GM18870 (cell line): ENCODE results near the gene PCDH15.
A peak's percentile ranks its signal among the peaks of the same experiment; 100 is the strongest.
"Not testable (repeated sequence)": the region's sequence is repeated elsewhere in the genome, so short reads cannot be mapped to it uniquely, and the experiment has no call there.

Experiments used
- ATAC-seq: cut with Tn5 transposase; IDR thresholded peaks from one replicate; pipeline ENCODE4 v1.9.1; 2021; ENCODE audit warnings: moderate library complexity; ENCODE audit not compliant: unreplicated experiment

PCDH15 gene

DNA sequence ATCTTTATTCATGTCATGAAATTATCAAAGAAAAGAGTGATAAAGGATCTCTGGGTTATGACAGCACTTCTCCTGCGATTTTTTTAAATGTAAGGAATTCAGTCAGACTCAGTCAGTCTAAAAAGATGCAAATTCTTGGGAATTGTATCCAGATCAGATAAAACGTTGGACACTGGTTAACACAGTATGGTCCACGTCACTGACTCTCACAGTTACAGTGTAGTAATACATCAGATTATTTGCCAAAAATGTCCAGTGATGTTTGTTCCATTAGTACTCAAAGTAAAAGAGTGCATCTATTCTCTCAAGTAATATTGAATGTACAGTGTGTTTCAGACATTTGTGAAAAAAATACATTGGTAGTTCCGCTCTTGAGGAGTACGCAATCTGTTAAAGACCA, 224.5 kb downstream of the PCDH15 start:
- ATAC-seq: no peak

DNA sequence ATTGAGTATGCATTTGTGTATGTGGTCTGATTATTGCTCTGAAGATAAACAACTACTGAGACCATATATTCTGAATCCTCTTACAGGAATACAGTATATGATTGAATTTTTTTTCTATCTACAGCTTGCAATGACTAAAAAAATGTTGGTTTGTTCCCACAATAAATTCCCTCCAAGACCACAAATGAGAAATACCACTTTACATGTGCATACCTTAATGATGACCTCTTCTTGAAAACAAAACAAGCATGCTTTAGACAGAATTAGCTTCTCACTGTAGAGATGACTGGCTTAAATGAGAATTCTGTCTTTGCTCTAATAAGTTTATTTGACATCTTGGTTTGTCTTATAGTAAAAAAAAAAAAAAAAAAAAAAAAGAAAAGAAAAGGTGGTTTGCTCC, 241.5 kb downstream of the PCDH15 start:
- ATAC-seq: no peak

DNA sequence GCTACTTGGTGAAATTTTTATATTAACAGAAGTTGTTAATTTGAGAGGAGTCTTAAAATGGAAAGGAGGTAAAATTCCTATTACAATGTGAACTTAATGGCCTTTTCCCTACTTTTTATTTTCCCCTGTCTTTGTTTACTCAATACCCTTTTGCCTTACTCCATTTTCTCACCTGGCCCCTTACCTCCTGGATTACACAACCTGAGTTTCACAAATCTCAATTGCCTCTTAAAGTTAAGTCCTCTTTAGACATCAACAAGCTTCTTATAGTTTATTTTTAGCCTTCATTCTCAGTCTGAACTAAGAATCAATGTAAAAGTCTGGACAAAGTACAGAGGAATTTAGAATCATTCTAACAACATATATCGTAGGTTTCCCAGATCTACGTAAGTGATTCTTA, 247.0 kb downstream of the PCDH15 start:
- ATAC-seq: no peak

DNA sequence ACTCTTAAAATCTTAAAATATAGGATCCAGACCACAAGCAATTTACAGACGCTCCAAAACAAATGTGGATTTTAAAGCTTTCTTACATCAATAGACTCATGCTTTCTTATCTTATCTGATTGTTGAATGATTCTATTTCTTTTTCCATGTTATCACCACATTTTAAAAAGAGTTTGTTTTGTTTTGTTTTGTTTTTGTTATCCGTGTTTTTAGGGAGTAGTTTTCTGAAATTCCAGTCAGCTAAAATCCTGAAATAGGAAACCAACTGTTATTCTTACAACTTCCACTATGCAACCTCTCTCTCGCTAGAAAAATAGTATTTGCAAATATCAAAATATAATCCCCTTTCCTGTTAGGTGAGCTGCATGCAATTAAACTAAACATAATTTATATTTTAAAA, 251.0 kb downstream of the PCDH15 start:
- ATAC-seq: no peak

DNA sequence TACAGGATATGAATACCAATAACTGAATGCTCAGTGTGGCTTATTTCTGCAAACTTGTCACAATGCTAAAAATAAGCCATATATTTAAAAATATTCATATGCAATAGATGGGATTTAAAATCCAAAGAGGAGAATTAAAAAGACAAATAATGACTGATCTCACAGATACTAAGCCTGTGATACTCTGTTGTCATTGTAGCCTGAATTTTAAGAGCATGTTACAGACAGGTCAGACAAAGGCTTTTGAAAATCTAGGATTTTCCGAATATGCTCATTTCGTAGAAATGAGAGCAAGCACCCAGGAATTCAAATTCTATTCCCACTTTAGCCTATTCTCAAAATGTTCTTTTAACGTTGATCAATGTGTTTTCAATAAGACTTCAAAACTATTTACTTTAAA, 269.7 kb downstream of the PCDH15 start:
- no peak for ATAC-seq

DNA sequence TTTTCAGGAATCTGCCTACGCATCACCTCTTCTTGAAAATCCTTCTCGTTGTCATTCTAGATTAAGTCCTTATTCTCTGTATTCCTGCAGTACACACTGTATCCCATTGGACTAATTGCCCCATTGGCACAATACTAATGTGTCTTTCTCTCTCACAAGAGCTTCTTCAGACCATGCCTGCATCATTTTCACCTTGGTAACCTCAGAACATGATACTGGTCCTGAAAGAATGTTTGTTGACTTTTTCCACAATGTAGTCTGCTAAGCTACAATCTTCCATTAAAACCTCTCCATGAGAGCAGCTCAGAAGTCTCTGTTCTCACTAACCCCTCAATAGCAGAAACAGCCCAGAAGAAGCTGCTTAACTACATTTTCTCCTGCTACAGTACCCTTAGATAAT, 270.7 kb downstream of the PCDH15 start:
- no peak for ATAC-seq

DNA sequence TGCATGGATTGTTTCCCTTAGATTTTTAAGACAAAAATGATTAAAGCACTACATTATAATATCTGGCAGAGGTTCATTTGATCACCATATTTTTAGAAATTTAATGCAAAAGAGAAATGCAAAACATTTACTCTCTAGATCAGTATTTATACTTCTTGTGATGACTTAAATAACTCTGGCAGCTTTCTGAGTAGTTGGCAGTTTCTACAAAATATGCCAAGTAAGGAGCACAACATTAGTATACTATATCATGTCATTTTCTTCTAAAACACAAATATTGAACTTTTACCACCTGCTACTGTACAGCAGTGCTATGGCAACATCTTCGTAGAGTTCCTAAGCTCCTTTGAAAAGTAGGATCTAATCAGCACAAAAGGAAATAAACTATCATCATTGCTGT, 275.2 kb downstream of the PCDH15 start:
- no peak for ATAC-seq

DNA sequence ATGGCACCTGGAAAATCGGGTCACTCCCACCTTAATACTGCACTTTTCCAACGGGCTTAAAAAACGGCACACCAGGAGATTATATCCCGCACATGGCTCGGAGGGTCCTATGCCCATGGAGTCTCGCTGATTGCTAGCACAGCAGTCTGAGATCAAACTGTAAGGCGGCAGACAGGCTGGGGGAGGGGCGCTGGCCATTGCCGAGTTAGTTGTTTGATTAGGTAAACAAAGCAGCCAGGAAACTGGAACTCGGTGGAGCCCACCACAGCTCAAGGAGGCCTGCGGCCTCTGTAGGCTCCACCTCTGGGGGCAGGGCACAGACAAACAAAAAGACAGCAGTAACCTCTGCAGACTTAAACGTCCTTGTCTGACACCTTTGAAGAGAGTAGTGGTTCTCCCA, 285.8 kb downstream of the PCDH15 start:
- not testable (repeated sequence) for ATAC-seq

DNA sequence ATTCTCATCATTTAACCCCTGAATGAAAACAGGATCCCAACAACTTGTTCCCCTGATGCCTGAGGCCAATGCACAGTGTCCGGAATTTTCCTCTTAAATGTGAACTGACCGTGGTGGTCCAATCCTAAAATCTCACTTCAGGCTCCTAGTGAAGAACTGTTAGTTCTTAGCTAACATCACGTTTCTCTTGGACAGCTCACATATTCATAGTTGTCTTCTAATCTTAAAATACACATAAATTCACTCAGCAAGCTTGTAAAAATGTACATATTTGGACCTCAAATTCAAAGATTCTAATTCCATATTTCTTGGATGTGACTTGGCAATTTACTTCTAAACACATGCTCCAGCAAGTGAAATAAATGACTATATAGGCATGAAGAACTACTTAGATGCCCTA, 297.2 kb downstream of the PCDH15 start:
- ATAC-seq: no peak

DNA sequence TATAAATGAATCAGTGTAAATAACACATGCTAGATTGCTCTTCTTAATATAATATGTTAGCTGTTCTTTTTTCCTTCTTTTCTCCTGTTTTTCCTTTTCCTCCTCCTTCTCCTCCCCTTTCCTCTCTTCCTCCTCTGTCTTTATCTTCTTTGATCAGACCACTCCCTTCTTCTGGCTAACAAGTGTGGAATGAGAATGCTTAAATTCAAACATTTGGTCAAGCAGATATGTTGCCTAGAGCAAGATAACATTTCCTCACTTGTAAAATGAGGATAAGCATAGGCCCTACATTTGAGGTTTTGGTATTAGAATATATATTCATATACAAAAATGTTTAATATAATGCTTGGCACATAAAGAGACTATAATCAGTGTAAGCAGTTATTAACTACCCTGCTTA, 299.1 kb downstream of the PCDH15 start:
- no peak for ATAC-seq

DNA sequence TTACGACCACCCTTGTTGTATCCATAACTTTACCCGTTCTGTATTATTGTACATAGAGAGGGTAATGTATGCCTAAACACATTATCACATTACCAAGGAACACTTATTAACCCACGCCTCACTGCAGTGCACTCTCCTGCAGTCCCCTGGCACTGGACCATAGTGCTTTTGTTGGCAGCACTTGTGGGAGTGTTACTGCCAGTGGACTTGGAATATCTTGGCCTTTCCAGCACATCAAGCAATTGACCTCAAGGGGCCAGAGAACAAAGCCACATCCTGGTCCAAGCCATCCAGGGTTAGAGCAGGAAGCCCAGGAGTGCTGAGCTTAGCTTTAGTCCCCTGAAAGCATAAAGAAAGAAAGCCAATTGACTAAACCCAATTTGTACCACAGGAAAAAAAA, 304.2 kb downstream of the PCDH15 start:
- no peak for ATAC-seq

DNA sequence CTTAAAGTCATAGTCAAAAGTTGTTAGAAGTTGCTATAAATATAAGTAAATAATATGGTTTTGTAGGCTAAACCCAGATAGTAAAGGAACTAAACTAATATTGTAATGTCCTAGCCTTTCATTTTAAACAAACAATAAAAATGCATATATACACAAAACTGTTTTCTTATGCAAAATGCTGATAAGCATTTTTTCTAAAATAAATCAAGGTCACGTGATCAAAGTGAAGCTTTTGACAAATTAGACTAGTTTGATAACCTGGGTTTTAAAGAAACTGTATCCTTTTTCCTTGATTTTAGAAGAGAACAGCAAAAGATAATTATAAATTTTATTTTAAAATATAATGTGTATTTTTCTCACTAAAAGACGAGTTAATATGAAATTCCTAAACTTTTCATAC, 313.3 kb downstream of the PCDH15 start:
- ATAC-seq: no peak

DNA sequence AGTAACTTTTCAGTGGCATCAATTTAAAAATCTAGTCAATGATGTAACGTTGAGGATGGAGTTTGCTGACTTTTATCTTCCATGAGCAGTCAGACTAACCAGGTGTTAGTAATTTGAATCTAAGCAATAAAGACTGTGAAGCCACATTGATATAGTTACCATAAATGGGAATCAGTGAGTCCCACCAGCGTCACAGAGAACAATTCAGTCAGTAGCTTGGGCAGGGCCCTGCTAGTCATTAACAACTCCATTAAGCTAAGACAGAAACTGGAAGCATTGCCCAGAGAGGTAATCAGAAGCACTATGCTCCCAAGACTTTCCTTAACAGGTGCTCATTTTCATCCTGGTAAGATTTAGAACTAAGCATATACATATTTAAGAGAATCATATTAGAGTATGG, 315.1 kb downstream of the PCDH15 start:
- ATAC-seq: no peak

DNA sequence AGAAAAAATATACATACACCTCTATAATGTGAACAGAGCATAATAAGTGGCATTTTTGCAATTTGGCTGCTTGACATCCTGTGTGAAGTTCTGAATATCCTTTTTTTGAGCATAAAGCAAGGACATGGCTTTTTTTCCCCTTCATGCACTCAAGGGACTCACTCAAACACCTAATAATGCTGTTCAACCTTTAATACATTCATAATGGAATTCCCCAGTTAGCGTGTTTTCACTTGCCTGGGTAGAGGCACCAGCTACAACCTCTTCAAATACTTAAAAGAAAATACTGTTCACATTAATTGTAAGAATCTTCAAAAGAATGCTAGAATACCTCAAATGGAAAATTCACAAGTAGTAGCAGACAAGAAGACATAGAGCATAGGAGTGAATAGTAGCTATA, 316.8 kb downstream of the PCDH15 start:
- ATAC-seq: no peak

DNA sequence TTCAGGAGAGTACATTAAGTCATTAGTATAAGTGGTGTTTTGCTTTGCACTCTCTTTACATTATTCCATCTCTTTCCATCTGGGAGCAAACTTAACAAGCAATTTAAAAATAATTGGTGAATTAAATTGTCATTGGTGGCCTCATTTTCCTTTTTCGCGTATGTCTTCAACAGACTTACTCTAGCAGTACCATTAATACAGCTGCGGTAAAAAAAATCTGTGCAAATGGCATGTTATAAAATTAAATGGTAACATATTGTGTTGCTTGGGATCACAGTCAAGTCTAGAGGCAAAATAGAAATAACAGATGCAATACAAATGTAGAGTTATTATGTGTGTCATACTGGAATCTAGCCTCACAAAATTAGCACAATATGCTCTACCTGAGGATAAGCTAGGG, 322.4 kb downstream of the PCDH15 start:
- ATAC-seq: no peak

DNA sequence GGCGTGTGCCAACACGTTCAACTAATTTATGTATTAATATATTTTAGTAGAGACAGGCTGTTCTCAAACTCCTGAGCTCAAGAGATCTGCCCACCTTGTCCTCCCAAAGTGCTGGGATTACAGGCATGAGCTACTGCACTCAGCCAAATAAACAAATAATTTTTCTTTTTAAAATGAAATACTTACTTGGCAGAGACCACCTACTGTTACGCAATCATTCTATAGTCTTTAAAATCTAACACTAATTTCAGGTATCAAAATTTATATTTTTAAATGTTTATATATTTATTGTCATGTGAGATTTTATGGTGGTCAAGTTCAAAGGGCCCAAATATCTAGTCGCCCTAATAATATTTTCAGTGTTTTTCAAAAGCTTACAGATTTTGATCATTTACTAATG, 323.3 kb downstream of the PCDH15 start:
- ATAC-seq: no peak

DNA sequence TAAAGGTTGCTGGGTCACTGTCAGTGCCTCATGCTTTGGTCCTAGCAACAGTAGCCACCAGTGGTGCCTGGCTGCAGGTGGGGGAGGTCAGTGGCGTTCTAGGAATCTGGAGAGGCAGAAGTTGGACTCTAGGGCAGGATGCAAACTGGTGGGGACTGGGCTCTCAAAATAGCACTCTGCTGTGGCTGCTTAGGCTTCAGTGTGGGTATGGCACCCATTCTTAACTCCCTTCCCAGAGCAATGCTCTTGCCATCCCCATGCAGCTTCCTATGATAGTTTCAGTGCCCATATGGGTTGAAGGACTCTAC, 330.8 kb downstream of the PCDH15 start:
- no peak for ATAC-seq

DNA sequence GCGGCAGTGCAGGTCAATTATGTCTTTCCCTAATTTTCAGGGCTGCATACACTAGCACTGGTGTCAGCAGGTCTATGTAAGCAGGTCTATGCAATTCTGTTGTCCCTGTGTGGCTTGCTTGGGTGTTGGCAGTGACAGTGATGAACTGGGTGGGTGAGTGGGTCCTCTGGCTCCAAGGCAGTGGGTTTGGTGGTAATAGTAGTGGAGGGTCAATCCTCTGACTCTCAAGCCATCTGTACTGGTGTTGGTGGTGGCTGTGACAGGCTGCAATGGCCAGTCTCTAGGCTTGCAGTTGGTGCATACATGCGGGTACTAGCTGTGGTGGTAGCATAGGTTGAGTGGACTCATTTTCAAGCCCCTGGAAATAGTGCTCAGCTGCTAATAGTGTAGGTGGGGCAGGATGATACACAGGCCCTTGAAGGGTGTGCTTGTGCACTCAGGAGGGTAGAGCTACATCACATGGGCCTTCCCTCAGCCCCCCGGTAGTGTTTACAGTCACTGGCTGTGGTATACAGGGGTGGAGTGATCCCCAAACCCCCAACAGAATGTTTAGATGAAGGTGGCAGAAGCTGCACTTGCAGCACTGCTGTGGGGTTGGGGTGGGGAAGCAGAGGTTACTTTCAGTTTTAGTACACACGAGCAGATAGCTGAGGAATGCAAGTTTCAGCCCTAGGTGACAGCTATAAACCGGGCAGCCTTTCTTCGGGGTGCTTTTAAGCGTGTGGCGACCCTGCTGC, 331.3 kb downstream of the PCDH15 start:
- no peak for ATAC-seq

DNA sequence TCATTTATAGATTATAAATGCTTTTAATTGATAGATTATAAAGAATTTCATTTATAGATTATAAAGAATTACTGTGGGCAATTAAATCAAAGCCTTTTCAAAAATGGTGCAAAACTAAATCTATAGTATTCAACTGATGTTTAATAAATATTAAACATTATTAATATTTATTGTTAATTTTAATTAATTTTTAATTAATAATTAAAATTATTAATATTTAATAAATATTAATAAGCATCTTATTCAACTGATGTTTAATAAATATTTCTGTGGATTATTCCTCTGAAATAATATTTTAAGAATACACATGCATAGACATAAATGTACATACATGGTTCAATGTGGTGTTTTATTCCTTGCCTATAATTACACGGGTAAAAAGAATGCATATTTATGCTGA, 346.8 kb downstream of the PCDH15 start:
- no peak for ATAC-seq

DNA sequence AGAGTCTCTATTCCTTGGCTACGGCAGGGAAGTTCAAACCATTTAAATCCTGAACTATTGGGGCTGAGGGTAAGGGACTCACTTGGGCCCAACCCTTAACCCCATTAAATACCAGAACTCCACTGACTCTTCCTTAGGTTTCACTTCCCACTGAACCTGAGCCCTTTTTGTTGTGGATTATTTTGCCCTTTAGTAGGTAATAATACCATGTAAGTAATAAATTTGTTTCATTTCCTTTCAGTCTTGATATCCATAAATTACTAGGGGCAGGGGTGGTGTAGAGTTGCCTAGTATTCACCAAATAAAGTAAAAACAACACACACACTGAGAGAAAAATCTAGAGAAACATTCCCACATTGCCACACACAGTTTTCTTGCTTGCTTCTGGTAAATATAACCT, 352.0 kb downstream of the PCDH15 start:
- no peak for ATAC-seq

DNA sequence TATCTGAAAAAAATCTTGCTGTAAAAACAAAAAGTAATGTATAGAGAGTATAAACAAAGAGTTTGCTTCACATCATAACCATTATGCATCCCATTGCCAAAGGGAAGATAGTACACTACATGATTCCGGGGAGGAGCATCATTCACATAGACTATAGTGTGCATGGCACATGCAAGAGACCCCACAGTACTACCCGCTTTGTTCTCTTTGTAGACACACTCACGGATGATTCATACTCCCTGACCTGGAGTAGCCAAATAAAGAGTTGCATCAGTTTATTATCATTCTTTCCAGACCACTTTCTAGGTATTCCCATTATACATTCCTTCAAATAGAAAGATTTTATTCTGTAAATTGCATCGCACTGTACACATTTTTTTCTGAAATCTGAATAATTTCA, 356.9 kb downstream of the PCDH15 start:
- no peak for ATAC-seq

DNA sequence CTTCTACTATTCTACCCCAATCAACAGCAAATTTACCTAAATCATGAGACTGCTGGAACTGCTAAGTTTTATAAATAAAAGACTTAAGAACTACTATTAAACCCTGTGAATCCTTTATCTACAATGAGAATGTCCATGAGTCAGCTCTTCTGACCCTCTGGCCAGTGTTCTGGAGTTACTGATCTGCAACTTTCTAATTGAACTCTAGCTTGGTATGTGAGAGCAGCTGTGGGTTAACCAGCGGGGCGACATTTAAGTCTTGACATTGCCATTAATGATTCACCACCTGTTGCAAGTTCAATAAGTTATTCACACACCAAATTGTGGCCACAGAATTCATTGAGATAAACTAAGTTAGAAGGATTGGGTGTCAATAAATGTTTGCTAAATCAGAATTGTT, 359.8 kb downstream of the PCDH15 start:
- ATAC-seq: no peak

DNA sequence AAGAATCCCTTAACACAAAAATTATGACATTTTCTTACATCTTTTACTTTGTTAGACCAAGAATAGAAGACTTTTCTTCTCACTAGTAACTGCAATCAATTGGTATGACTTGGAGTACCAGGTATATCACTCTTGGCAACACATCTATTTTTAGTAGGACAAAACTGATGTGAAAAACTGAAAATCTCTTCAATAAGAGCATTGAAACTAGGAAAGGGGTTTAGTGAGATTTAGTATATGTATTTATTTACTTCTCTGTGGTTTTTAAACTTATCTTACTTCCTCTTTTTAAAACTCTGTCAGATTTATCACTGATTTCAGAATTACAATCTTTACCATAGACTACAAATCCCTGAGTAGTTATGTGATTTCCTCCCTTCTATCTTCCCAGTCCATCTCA, 366.2 kb downstream of the PCDH15 start:
- ATAC-seq: peak; percentile 82

DNA sequence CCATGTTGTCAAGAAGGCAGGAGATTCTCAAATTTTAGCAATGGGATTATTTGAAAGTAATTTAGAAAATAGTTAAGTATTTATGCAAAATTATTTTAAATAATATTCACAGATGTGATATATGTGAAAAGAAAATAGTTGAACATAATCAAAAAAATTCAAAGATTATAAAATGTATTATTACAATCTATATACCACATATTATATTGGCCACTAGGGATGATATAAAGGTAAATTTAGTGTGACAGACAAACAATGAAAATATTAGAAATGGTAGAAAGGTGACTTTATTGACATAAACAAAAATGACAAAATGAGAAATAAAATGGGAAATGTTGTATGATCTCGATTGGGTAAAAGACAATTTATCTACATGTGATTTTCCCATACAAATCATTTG, 385.5 kb downstream of the PCDH15 start:
- ATAC-seq: no peak
